CD4-positive, alpha-beta T cell treated with Interleukin-21 for 1 hour (primary cell): Measurements from ENCODE around the gene PDE8B.

ENCODE experiments used
- DNase-seq: peaks from one replicate; pipeline ENCODE4 v3.0.0-alpha.2; 2020

Gene PDE8B

DNA sequence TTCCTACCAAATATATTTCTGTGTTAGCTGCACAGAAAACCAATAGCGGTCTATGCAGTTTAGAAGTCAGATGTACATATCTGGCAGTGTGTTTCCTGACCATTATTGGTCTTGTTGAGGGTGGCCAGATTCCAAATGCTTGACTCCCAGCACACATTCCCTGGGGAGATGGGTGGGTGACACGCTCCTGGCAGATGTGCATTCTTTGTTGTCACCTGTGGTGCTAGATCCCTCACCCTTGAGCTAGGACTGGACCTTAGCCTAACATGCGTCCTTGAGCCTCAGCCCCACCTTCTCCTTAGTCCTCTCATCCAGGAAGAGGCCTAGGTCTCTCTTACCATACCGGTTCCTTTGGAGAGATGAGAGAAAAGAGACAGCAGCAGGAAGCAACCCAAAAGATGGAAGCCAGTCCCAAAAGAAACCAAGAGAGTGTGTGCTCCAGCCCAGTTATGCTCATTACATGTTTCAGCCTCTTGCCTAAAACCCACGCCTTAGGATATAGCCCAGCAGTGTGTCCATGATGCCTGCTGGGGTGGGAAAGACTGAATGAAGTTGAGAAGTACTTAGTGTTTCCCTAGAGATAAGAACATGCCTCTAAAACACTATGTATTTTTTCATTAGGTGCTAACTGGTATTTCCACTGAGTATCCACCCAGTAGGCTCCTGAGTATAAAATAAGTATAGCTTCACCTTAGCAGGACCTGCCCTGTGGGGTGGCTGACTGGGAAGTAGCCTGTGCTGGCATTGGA lies 116.7 kb downstream of the PDE8B start:
- DNase-seq: no peak

DNA sequence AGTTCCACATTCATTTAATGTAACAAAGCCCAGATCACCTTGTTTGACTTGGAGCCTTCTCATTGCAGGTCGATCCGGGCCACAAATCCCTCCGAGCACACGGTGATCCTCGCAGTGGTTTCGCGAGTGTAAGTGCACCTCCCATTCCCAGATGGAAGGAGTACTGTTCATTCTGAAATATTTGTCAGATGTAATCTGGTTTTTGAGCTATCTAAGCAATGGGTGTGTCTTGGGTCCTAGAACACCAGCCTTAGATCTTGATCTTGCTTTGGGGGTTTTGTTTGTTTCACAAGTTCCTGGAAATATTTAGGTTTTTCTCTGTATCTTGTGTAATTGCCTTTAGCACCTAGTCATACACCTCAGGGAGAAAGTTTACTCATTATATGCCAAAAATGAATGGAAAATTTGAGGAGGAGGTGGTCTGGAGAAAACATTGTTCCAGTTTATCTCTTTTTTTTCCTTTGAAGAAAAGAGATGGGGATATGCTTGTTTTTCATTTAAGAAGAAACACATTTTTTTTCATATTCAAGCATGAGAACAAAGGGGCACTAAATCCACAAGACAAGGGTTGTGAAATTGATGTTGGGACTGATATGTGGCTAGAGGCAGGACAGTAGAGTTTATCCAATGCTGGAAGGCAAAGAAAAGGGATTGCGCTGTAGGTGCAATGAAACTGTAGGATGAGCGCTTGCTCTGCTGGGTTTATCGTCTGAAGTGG lies 118.6 kb downstream of the PDE8B start:
- no peak for DNase-seq

DNA sequence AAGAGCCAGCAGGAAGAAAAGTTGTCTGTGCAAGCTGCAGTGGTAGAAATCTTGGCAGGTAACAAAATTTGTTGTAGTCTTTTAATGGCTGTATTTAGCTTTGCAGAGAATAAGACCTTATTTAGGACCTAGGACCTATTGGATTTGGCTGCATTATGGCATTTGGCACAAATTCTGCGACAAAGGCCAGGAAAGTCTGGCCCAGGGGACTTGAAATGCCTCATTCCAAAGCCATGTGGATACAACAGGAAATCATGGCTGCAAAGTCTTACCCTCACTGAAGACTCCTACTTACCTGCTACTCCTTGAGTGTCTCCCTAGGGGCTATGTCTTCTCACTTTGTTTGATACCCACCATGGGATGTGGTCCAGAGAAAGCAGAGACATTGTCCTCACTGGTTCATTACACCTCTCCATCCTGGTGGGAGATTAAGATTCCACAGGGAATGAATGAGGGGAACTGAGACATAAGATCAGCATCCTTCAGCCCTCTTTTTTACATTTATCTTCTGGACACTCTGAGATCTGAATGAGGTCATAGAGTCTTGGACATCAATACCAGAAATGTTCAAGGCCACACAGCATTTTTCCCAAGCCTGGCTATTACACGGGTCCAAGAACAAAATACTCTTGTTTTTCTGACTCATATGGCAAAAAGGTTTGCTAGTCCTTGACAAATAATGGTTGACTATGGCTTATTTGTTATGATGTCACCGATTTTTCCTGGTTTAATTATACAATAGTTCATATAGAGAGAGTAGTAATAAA lies 119.4 kb downstream of the PDE8B start:
- no peak for DNase-seq

DNA sequence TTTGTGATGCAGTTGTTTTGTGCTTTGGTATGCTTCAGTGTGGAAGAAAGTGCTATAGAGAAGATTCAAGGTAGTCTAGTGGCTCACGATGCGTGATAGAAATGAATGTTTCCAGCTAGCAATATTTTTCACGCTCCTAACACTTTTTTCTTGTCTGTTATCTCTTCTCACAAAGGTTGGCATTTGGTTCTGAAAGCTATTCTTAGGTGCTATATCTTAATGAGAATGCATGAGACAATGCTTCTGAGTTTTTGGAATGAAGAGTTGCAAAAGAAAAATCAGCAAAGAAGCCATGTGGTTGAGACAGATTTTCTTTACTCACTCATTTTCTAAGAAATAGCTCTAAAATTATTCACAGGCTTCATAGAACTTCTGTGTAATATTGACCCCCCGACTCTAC lies 122.6 kb downstream of the PDE8B start:
- DNase-seq: no peak

DNA sequence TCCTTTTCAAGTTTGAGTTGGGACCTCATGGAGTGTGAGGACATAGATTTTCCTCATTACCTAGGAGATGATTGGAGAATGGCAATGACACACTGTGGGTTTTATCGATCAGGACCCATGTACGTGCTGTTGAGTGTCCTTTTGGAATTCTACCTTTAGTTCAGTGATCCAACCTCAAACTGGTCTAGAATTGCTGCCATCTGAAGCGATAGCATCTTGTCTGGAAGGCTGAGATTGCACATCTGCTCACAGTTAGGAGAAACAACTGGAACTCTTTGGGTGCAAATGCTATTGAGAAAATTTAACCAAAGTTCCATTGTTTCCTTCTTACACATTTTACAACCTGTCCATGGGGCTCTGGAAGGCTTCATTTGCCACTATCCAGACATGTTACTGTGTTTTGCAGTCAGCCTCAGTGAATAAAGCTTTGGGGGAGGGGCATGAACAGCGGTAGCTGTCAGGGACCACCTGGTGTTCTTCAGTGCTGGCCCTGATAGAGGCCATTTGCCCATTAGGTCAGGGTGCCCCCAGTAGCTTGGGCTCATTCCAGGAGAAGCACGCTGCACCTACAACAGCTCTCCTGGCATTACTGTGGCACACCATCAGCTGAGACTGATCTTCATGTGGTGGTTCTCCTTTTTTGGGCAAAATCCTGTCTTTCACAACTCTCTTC lies 123.1 kb downstream of the PDE8B start:
- DNase-seq: no peak

DNA sequence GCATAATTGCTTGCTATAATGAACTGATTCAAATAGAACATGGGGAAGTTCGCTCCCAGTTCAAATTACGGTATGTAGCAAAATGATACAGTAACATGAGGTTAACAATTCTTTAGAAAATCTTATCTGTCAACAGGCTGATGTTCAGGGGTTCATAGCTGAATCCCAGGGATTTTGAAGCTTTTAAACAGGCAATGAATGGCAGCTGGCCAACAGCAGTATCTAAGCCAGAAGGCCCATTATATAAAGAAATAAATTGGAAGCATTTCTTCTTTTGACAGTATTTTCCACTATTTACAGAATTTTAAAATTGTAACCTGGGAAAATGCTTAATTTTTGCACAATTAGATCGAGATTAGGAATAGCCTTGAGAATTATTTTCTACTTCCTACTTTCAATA lies 126.8 kb downstream of the PDE8B start:
- DNase-seq: no peak

DNA sequence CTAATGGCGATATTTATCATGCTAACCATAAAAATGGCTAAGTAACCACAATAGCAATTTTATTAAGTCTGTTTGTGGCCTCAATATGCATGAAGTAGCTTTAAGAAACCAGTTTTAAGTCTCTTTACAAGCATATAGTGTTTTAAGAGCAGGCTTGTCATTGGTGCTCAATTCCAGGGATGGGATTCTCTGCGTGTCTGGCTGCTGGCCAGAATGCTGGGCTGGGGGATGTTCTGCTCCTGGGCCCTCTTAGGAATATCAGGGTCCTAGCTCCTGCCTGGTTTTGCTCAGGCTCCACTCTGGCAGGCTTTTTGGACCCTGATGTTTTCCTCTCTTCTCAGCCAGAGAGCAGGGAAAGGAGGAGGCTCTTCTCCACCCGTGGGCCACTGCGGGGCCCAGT lies 127.2 kb downstream of the PDE8B start:
- DNase-seq: no peak

DNA sequence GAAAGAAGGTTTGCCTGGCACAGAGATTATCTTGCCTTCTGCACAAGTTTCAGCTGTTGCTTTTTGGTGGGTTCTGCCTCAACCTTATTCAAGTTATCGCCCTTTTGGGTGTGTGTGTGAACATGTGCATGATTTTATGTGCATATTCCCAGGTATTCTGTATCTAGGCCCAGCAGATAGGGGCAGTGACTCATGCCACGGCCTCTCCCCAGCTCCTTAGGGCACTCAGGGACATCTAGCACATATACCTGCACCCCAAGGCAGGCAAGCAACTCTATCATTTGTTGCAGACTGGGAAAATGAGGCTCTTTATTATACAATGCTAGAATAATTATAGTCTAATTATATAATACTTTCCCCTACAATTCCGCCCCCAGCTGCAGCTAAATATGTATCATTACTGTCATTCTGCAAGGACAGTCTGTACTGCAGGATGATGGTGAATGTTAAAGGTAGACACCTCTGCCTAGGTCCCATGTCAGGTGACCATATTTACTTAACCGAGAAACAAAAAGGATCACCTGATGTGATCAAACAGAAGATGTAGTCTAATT lies 128.9 kb downstream of the PDE8B start:
- DNase-seq: no peak

DNA sequence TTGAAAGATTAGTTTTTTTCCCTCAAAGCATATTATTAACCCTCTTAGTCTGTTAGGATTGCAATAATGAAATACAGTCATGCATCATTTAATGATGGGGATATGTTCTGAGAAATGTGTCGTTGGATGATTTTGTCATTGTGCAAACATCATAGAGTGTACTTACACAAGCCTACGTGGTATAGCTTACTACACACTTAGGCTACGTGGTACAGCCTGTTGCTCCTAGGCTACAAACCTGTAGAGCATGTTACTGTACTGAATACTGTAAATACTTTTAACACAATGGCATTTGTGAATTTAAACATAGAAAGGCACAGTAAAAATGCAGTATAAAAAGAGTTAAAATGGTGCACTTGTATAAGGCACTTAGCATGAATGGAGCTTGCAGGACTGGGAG lies 132.7 kb downstream of the PDE8B start:
- DNase-seq: no peak

DNA sequence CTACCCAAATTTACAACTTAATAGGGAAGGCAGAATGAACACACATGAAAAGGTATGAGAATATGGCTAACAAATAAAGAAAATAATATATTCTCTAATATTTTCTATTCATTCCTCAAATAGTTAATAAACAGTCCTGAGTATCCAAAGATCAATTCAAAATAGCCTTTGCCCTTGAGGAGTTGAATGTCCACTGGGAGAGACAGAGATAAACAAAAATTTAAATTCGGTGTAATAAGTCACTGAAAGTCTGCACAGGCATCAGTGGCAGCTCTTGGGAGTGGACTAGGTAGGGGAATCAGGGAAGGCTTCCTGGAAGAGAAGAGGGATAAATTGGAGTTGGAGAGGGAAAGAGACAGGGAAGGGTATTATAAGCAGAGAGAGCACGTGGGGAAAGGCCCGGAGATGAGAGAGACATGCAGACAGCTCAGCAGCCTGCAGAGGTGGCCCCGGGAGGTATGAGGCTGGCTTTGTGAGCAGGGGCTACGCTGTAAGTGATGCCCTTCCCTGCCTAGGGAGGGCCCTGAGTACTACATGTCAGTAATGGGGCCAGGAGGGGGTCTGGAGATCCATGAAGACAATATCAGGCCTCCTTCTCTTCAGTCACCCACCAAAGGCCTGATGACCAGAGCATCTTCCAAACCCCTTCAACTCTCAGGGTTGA lies 137.1 kb downstream of the PDE8B start:
- DNase-seq: no peak

DNA sequence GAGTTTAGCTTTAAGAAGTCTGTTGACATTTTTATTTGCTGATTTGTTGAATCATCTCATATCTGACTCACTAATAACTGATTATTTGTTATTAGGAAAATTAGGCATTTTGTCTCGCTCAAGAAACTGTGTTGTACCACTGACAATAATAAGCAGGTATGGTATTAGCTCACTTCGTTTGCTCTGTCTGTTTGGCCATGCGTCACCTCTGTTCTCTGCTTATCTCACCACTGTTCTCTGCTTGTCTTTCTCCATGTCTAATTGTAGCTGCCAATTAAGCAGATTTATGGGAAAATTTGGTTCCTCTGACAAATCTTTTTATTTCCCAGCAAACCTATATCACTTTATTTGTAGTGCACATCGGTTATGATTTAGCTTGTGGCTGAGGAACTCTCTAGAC lies 142.8 kb downstream of the PDE8B start:
- DNase-seq: no peak

DNA sequence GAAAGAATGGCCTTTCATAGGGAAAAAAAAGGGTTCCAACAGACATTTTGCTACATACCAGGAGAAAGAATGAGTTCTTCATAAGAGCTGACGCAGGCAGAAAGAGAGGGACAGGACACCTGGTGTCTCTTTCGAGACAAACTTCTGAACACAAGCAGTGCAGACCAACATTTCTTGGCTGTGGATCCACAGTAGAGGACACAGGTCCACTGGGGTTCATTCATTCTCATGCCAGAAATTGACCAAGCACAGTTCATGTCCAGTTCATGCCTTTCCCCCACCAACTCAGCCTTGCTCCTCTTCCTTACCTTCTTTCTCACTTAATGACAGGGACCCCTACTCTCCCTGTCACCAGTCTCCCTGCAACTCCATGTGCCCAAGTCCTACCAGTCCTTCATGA lies 144.0 kb downstream of the PDE8B start:
- no peak for DNase-seq

DNA sequence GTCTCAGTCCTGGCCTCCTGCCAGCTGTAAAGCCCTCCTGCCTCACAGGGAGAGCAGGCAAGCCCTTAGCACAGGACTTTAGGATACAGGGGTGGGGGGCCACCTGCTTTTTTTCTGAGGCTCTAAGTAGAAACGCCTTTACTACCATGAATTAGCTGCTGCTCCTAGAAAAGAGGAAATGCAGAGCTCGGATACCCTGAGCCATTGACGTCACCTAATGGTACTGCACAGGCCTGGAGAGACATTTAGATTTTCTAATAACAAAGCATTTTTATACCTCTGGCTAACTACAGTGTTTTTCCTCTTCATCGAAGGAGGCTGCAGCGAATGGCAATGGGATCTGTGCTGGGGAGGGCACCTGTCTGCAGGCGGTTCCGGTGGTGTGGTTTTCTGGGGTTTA lies 144.6 kb downstream of the PDE8B start:
- DNase-seq: no peak

DNA sequence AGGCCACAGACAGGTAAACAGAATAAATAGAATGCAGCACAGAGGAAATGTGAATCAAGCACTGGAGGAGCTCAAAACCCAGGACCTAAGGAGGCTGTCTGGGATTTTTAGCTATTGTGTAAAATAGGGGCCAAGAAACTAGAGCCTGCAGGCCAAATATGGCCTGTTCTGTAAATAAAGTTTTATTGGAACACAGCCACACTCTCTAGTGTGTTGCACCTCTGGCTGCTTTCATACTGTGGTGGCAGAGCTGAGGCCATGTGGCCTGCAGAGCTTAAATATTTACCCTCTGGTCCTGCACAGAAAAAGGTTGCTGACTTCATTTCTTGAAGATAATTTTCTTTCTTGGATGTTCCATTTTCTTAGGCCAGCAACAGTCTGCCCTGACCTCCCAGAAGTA lies 145.3 kb downstream of the PDE8B start:
- no peak for DNase-seq

DNA sequence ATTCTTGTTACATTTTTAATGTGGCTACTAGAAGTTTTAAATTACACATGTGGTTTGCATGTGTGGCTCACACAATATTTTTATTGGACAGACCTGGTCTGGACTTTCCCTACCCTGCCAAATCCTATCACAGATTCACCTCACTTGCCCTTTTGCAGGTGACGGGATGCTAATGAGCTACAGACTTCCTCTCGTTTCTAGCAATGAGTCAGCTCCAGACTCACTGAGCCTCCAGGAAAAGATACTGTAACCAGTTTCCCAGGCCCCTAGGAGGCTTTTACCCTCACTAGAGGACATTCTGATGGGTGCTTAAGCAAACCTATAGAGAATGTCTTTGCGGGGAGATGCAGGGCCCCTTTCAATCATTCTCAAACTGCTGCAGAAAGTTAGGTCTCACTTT lies 146.3 kb downstream of the PDE8B start:
- no peak for DNase-seq

DNA sequence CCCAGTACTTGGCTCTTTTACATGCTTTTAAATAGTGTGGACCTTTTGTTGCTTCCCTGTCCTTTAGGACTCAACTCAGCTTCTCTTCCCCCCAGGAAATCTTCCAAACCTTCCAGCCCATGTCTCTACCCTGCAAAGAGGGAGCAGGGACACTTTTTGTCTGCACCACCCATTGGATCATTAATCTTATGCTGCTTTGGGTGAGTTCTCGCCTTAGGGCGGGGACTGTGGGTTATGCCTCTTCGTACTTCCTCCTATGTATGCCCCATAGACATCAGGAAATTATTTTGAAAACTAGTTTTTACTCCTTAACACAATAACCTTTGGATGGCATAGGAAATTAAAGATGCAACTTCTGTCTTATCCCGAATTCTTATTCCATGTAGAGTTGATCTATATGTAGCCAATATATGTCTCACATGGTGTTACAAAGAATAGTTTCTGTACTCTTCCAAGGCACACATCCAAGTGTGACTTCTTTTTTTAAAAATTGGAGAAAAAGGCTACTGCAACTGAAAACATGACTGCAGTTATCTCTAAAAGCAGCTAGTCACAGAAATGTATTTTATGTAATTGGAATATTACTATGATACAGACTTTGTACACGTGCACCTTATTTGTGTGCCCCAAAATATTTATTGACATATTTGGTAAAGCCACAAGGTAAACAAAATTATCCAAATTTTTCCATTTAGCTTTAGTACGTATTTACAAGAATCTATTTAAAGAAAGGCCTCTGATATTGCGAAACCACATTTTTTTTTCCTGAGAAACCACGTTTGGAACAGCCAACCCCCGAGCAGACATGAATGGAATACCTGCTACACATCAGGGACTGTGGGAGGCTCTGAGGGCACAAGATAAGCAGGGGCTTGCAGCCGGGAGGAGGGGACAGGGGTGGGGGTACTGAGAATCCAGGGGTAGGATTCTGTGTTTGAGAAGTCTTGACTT lies 148.1 kb downstream of the PDE8B start:
- no peak for DNase-seq

DNA sequence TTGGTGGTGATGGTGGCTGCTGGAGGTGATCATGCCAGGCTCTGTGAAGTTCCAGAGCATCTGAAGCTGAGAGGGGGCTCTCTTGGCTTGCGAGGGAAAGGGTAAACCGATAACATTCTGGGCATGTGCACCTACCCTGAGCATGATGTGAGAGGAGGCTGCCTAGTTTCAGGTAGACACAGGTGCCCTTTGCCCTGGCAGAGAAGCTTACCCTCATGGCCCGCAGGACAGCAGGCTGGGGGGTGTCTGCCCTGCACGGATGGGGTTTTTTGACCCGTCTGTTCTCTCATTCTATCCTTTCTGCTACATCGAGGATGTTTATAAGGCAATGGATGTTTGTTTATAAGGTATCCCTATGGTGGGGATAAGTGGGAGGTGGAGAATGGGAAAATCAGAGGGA lies 148.8 kb downstream of the PDE8B start:
- no peak for DNase-seq

DNA sequence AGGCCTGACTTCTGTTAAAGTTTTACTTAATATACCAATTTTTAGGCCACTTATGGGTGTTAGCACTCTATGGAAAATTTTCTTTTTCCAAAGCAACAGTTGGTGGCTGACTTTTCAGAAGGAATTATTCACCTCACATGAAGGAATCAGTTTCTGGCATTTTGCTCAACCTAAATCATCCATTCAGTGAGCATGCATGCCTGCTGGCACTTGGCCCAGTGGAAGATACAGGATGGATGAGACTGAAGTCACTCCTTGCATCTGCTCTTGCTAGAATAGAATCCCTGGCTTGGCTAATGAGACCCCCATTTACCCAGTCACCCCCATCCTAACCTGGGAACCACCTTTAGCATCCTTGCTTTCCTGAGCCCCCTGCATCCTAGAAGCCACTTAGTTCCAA lies 149.9 kb downstream of the PDE8B start:
- DNase-seq: no peak

DNA sequence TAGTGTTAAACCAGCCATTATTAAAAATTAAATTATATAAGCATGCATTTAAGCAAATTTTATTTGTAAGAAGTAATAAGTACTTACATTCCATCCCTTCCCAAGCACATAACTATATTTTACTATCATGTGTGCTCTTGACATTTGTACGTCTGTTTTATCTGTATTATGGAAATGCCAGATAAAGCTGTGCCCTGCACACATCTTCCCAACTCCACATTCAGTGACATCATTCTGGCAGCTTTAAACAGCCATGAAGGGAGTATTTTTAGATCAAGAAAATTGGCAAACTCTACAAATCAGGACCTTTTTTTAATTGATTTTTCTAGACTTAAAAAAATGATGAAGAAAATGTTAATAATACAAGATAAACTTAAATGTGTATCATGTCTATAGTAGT lies 150.5 kb downstream of the PDE8B start:
- no peak for DNase-seq

DNA sequence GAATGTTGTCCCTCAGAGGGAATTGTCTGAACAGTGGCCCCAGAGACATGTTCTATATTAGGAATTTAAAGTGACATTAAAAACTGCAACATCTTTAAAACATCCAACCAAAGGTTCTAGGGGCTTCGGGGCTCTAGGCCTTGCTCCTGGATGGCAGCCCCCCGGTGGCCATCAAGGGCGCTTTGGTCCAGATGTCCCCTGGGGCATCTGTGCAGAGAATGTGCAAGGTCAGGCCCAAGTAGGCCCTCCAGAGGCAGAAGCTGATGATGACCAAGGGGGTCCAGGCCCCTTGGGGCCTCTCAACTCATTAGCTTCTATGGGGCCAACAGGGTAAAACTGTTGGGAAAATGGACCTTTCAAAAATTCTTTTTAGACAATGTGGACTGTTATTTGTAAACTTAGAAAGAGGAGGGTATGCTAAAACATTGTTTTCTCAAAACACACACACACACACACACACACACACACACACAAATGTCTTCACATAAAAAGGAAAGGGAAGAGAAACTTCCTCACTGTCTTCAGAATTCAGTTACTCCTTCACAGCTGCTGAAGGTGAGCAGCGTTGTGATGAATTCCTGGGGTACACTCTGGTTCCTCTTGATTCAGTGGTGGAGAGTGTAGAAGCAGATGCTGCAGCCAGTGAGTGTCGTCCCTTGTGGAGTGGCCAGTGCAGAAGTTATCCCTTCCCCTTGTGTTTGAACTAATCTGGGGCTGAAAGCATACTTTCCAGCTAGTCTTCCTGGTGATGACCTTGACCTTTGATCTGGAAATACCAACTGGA lies 156.4 kb downstream of the PDE8B start:
- no peak for DNase-seq

DNA sequence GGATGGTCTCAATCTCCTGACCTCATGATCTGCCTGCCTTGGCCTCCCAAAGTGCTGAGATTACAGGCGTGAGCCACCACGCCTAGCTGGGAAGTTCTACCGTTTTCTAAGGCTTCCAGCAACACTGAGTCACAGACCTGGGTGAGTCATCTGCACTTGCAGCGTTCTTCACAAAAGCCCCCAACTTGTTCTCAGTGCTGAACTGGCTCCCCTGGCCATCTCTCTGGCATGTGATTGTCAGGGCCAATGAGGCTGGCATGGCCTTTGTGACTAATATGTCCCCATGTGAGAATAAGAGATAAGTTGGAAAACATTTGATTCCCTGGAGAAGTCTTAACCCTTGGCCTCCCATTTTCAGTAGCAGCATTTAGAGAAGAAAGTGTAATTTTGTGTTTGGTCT lies 157.3 kb downstream of the PDE8B start:
- no peak for DNase-seq
